AG04449 (cell line): ENCODE data around the gene RAB32.

Experiments
- CTCF ChIA-PET: fragments of 350-600 bp; formaldehyde crosslinking; extraction: SDS; loops from one replicate; lab custom pipeline; 2021; ENCODE audit warnings: antibody characterized with exemption; lab: Yijun Ruan, JAX
- POLR2A ChIA-PET: fragments of 400-600, 350-600 bp; formaldehyde crosslinking; extraction: SDS; loops from one replicate; lab custom pipeline; 2020; ENCODE audit warnings: antibody characterized with exemption, inconsistent platforms; lab: Yijun Ruan, JAX
- DNase-seq: peaks from one replicate; pipeline ENCODE4 v3.0.0-alpha.2; 2010; ENCODE audit warnings: low read depth, low spot score
- H3K4me3 ChIP-seq: 2 replicates; pipeline ENCODE4 v1.5.1; 2011; ENCODE audit warnings: low read depth, mild to moderate bottlenecking, control low read depth, low read length
- CTCF ChIP-seq: IDR thresholded peaks from one replicate; pipeline ENCODE4 v1.5.1; 2011; ENCODE audit warnings: mild to moderate bottlenecking, moderate library complexity, low read length, control low read depth, inconsistent platforms; ENCODE audit not compliant: insufficient read depth; ENCODE audit errors: missing control alignments

Gene RAB32

GRCh38 chr6:146601352-146601751 lies 57.7 kb downstream of the RAB32 start:
- ChIA-PET CTCF (no interaction called here), POLR2A (no interaction called here)
- TF ChIP-seq CTCF, result no peak
- no peak overlapping the region for H3K4me3 ChIP-seq
- no peak for DNase-seq

- H3K4me3 ChIP-seq, result no peak overlapping the region
- no peak for DNase-seq
- TF ChIP-seq CTCF, result no peak
- ChIA-PET POLR2A (no interaction called here), CTCF (no interaction called here)
Measured at GRCh38 chr6:146602526-146602925, 58.9 kb downstream of the RAB32 start.
